Measurements from ENCODE around the gene PNLDC1. TPM values are rescaled to one million over a fixed set of nuclear protein-coding genes. Genes with fewer than 3 reads are reported as not detected.
A peak's percentile ranks its signal among the peaks of the same experiment; 100 is the strongest.
"Not testable (repeated sequence)": the region's sequence is repeated elsewhere in the genome, so short reads cannot be mapped to it uniquely, and the experiment has no call there.

The PNLDC1 gene
- total RNA-seq, 3 donors from 2014 or later (not counting 1 experiment from before 2014, with no cell fraction given): 0.19 TPM; not detected in 2

DNA sequence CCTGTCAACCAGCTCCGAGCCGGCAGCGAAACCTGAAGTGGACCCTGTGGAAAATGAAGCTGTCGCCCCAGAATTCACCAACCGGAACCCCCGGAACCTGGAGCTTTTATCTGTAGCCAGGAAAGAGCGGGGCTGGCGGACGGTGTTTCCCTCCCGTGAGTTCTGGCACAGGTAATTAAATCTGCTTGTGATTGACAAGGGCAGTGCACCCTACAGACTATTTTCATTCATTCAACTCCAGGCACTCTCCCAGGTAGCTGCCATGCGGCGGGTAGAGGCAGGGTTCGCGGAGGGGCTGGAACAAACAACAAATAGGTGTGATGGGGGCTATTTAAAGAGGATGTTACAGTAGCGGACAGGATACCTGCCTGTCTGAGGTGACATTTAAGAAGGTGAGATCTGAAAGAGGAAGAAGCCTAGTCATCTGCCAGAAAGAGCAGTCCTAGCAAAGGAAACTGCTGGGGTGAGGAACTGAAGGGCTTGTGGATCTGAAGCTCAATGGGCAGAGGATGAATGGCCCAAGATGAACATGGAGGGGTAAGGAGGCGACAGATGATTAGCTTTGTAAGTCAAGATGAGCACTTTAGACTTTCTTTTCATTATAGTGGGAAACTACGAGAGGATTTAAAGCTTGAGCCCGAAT, 9.0 kb upstream of the PNLDC1 start:
- Mint-ChIP-seq H3K36me3 (peaks cover 13% of the 10 kb centered on the region), H3K9me3 (no peaks in the 10 kb centered on the region)
- H3K4me1 ChIP-seq (ENCODE audit: control insufficient read depth, insufficient read depth, low read length): peaks cover 25% of the 10 kb centered on the region

GRCh38 chr6:159794976-159795375, 5.1 kb upstream of the PNLDC1 start:
- H3K36me3 Mint-ChIP-seq: peaks cover 29% of the 10 kb centered on the region
- peaks cover 56% of the 10 kb centered on the region for H3K36me3 ChIP-seq (ENCODE audit: control insufficient read depth, insufficient read depth, low read length)
- H3K27me3 ChIP-seq (ENCODE audit: control insufficient read depth, insufficient read depth, low read length); H3K27me3 Mint-ChIP-seq (ENCODE audit: low read depth in 2 of 2); intact Hi-C loops (cut with micrococcal nuclease); H3K4me3 ChIP-seq (ENCODE audit: low read length); DNase-seq; H3K9me3 Mint-ChIP-seq; H3K27ac ChIP-seq (ENCODE audit: low read length); H3K4me3 Mint-ChIP-seq; H3K9me3 ChIP-seq (ENCODE audit: control insufficient read depth, insufficient read depth, low read length); ATAC-seq: not testable (repeated sequence)
- H3K27ac Mint-ChIP-seq: peak overlapping the region; percentile 6 to 36
- WGBS (ENCODE audit: insufficient coverage): 85% methylated on average over 8 of the region's 8 CpGs
- peaks cover 17% of the 10 kb centered on the region for H3K4me1 ChIP-seq (ENCODE audit: control insufficient read depth, insufficient read depth, low read length)
- H3K4me1 Mint-ChIP-seq: peaks cover 24 to 33% of the 10 kb centered on the region in 2 donors

More for the DNA sequence above, 9.0 kb upstream of the PNLDC1 start:
- Histone ChIP-seq H3K4me3 (ENCODE audit: low read length) (peak overlapping the region; percentile 72), H3K27me3 (ENCODE audit: control insufficient read depth, insufficient read depth, low read length) (no peaks in the 10 kb centered on the region), H3K9me3 (ENCODE audit: control insufficient read depth, insufficient read depth, low read length) (no peaks in the 10 kb centered on the region), H3K27ac (ENCODE audit: low read length) (peak overlapping the region; percentile 90), H3K36me3 (ENCODE audit: control insufficient read depth, insufficient read depth, low read length) (peaks cover 38% of the 10 kb centered on the region)
- peak overlapping the region; percentile 95 to 98 for H3K27ac Mint-ChIP-seq
- H3K4me3 Mint-ChIP-seq: peak overlapping the region; percentile 99
- peaks cover 55 to 62% of the 10 kb centered on the region in 2 donors for H3K4me1 Mint-ChIP-seq
- DNase-seq: no peak
- intact Hi-C loops (cut with micrococcal nuclease): loop anchor here (1.0 to 2.0 kb wide), 2 partner anchors 65 to 188 kb away; no protein-coding TSS in a partner anchor
- TF ChIP-seq, protein P1, sequence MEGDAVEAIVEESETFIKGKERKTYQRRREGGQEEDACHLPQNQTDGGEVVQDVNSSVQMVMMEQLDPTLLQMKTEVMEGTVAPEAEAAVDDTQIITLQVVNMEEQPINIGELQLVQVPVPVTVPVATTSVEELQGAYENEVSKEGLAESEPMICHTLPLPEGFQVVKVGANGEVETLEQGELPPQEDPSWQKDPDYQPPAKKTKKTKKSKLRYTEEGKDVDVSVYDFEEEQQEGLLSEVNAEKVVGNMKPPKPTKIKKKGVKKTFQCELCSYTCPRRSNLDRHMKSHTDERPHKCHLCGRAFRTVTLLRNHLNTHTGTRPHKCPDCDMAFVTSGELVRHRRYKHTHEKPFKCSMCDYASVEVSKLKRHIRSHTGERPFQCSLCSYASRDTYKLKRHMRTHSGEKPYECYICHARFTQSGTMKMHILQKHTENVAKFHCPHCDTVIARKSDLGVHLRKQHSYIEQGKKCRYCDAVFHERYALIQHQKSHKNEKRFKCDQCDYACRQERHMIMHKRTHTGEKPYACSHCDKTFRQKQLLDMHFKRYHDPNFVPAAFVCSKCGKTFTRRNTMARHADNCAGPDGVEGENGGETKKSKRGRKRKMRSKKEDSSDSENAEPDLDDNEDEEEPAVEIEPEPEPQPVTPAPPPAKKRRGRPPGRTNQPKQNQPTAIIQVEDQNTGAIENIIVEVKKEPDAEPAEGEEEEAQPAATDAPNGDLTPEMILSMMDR (IDR thresholded peaks at IDR 0.05): no peak
- 20% methylated on average over 18 of the region's 18 CpGs for WGBS (ENCODE audit: insufficient coverage)
- no peaks in the 10 kb centered on the region for H3K27me3 Mint-ChIP-seq (ENCODE audit: low read depth in 2 of 2)
- ATAC-seq: no peak

GRCh38 chr6:159797554-159797953, 2.5 kb upstream of the PNLDC1 start:
- TF ChIP-seq, protein P1 (IDR thresholded peaks at IDR 0.05): no peak
- Histone ChIP-seq H3K4me3 (ENCODE audit: low read length) (no peak overlapping the region), H3K27me3 (ENCODE audit: control insufficient read depth, insufficient read depth, low read length) (no peaks in the 10 kb centered on the region), H3K4me1 (ENCODE audit: control insufficient read depth, insufficient read depth, low read length) (peaks cover 4% of the 10 kb centered on the region), H3K27ac (ENCODE audit: low read length) (no peak overlapping the region), H3K9me3 (ENCODE audit: control insufficient read depth, insufficient read depth, low read length) (no peaks in the 10 kb centered on the region), H3K36me3 (ENCODE audit: control insufficient read depth, insufficient read depth, low read length) (peaks cover 53% of the 10 kb centered on the region)
- Mint-ChIP-seq H3K36me3 (peaks cover 23% of the 10 kb centered on the region), H3K9me3 (no peaks in the 10 kb centered on the region), H3K27me3 (ENCODE audit: low read depth in 2 of 2) (no peaks in the 10 kb centered on the region), H3K4me1 (peaks cover 7 to 9% of the 10 kb centered on the region in 2 donors), H3K4me3 (no peak overlapping the region), H3K27ac (peak overlapping the region in 1 of 2 donors; percentile 7)
- intact Hi-C loops (cut with micrococcal nuclease): no loop called here
- no CpG with 5 or more reads among the region's 1 CpG for WGBS (ENCODE audit: insufficient coverage)
- ATAC-seq (no peak), DNase-seq (no peak)

DNA sequence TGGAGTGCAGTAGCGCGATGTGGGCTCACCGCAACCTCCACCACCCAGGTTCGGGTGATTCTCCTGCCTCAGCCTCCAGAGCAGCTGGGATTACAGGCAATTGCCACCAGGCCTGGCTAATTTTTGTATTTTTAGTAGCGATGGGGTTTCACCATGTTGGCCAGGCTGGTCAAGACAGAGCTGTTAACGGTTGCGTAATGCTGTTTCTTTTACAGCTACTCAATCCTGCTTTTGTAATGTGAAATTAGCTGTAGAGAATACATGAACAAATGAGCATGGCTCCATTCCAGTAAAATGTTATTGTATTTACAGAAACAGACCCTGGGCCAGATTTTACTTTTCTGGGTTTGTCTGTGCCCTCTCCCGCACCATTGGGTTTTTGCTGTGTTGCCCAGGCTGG, 1.9 kb downstream of the PNLDC1 start:
- intact Hi-C loops (cut with micrococcal nuclease): no loop called here
- Mint-ChIP-seq H3K9me3 (no peaks in the 10 kb centered on the region), H3K4me1 (no peaks in the 10 kb centered on the region), H3K4me3 (no peak overlapping the region), H3K27me3 (ENCODE audit: low read depth in 2 of 2) (no peaks in the 10 kb centered on the region), H3K27ac (no peak overlapping the region), H3K36me3 (peaks cover 17% of the 10 kb centered on the region)
- no peak overlapping the region for H3K4me3 ChIP-seq (ENCODE audit: low read length)
- ATAC-seq (no peak), DNase-seq (no peak)
- 97% methylated on average over 8 of the region's 8 CpGs for WGBS (ENCODE audit: insufficient coverage)
- no peaks in the 10 kb centered on the region for H3K9me3 ChIP-seq (ENCODE audit: control insufficient read depth, insufficient read depth, low read length)
- H3K27ac ChIP-seq (ENCODE audit: low read length): no peak overlapping the region
- no peaks in the 10 kb centered on the region for H3K4me1 ChIP-seq (ENCODE audit: control insufficient read depth, insufficient read depth, low read length)
- TF ChIP-seq, protein P1 (IDR thresholded peaks at IDR 0.05): no peak
- H3K27me3 ChIP-seq (ENCODE audit: control insufficient read depth, insufficient read depth, low read length): no peaks in the 10 kb centered on the region
- peaks cover 28% of the 10 kb centered on the region for H3K36me3 ChIP-seq (ENCODE audit: control insufficient read depth, insufficient read depth, low read length)

Measured in natural killer cell (primary cell).